Renal cortical epithelial cell (primary cell): ENCODE measurements around the gene SUZ12. TPM values are rescaled to one million over a fixed set of nuclear protein-coding genes. Genes with fewer than 3 reads are reported as not detected.
"Not testable (repeated sequence)": the region's sequence is repeated elsewhere in the genome, so short reads cannot be mapped to it uniquely, and the experiment has no call there.

Experiments
- DNase-seq: peaks from one replicate; pipeline ENCODE4 v3.0.0-alpha.2; 2011; ENCODE audit warnings: low read depth
- total RNA-seq: library from RNA; depleted of rRNA; stranded (reverse); fragments of >200 nt; gene quantifications from 2 replicates; pipeline ENCODE4 v1.2.3, GENCODE V29; 2014

The SUZ12 gene
- total RNA-seq, 1 donor from 2014 or later = 45.2 TPM

GRCh38 chr17:32041306-32041875 is 104.6 kb downstream of the SUZ12 start:
- DNase-seq = not testable (repeated sequence)

GRCh38 chr17:32042266-32042665 is 105.5 kb downstream of the SUZ12 start:
- DNase-seq = not testable (repeated sequence)

GRCh38 chr17:32045611-32046010 is 108.8 kb downstream of the SUZ12 start:
- DNase-seq = not testable (repeated sequence)

GRCh38 chr17:32047663-32048062 is 110.9 kb downstream of the SUZ12 start:
- DNase-seq = not testable (repeated sequence)

Other genes with a start within 250 kb of the SUZ12 start
- 40.0 and 76.1 TPM in 2 replicates for gene COPRS, start 77.8 kb upstream of the SUZ12 start, total RNA-seq
- 42.0 and 57.1 TPM in 2 replicates for gene UTP6, start 35.3 kb upstream of the SUZ12 start, total RNA-seq
- gene LRRC37B, start 70.4 kb downstream of the SUZ12 start, total RNA-seq = 5.6 and 8.3 TPM in 2 replicates
- 30.2 and 62.3 TPM in 2 replicates for gene RHOT1, start 205.5 kb downstream of the SUZ12 start, total RNA-seq